ENCODE results near the gene MED15. TPM values are rescaled to one million over a fixed set of nuclear protein-coding genes. Genes with fewer than 3 reads are reported as not detected.

Gene MED15, protein sequence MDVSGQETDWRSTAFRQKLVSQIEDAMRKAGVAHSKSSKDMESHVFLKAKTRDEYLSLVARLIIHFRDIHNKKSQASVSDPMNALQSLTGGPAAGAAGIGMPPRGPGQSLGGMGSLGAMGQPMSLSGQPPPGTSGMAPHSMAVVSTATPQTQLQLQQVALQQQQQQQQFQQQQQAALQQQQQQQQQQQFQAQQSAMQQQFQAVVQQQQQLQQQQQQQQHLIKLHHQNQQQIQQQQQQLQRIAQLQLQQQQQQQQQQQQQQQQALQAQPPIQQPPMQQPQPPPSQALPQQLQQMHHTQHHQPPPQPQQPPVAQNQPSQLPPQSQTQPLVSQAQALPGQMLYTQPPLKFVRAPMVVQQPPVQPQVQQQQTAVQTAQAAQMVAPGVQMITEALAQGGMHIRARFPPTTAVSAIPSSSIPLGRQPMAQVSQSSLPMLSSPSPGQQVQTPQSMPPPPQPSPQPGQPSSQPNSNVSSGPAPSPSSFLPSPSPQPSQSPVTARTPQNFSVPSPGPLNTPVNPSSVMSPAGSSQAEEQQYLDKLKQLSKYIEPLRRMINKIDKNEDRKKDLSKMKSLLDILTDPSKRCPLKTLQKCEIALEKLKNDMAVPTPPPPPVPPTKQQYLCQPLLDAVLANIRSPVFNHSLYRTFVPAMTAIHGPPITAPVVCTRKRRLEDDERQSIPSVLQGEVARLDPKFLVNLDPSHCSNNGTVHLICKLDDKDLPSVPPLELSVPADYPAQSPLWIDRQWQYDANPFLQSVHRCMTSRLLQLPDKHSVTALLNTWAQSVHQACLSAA
- total RNA-seq, result 15.3 TPM
- 10 to 100 TPM; 33.2 to 52.4 (median 42.9) TPM for polyA plus RNA-seq (ENCODE audit: insufficient read depth in 1 of 8, insufficient read length in 8 of 8, low replicate concordance in 1 of 8)
- long read RNA-seq, donor 1, partial matches to known transcripts, result 12 of 14 reads
- long read RNA-seq, donor 1, other reads (novel, unspliced or antisense), result 0 of 14 reads
- long read RNA-seq, donor 2, partial matches to known transcripts, result 0 of 1 reads
- long read RNA-seq, donor 2, other reads (novel, unspliced or antisense), result 0 of 1 reads
- long read RNA-seq, donor 3, partial matches to known transcripts, result 55 of 64 reads
- long read RNA-seq, donor 3, other reads (novel, unspliced or antisense), result 0 of 64 reads
- long read RNA-seq, donor 4, partial matches to known transcripts, result 20 of 23 reads
- long read RNA-seq, donor 4, other reads (novel, unspliced or antisense), result 0 of 23 reads
- long read RNA-seq, donor 5, transcript MED15-202 (17 exons, 3,252 nt), result major isoform, 5 of 92 reads
- long read RNA-seq, donor 5, partial matches to known transcripts, result 85 of 92 reads
- long read RNA-seq, donor 5, other reads (novel, unspliced or antisense), result 0 of 92 reads
- long read RNA-seq, donor 6, partial matches to known transcripts, result 33 of 36 reads
- long read RNA-seq, donor 6, other reads (novel, unspliced or antisense), result 0 of 36 reads
- long read RNA-seq, donor 7, partial matches to known transcripts, result 43 of 45 reads
- long read RNA-seq, donor 7, other reads (novel, unspliced or antisense), result 0 of 45 reads
- long read RNA-seq, donor 8, partial matches to known transcripts, result 37 of 41 reads
- long read RNA-seq, donor 8, other reads (novel, unspliced or antisense), result 0 of 41 reads
- long read RNA-seq, donor 9, partial matches to known transcripts, result 43 of 45 reads
- long read RNA-seq, donor 9, other reads (novel, unspliced or antisense), result 0 of 45 reads
- long read RNA-seq, donor 10, partial matches to known transcripts, result 23 of 25 reads
- long read RNA-seq, donor 10, other reads (novel, unspliced or antisense), result 0 of 25 reads
- long read RNA-seq, donor 11, partial matches to known transcripts, result 35 of 39 reads
- long read RNA-seq, donor 11, other reads (novel, unspliced or antisense), result 0 of 39 reads

DNA sequence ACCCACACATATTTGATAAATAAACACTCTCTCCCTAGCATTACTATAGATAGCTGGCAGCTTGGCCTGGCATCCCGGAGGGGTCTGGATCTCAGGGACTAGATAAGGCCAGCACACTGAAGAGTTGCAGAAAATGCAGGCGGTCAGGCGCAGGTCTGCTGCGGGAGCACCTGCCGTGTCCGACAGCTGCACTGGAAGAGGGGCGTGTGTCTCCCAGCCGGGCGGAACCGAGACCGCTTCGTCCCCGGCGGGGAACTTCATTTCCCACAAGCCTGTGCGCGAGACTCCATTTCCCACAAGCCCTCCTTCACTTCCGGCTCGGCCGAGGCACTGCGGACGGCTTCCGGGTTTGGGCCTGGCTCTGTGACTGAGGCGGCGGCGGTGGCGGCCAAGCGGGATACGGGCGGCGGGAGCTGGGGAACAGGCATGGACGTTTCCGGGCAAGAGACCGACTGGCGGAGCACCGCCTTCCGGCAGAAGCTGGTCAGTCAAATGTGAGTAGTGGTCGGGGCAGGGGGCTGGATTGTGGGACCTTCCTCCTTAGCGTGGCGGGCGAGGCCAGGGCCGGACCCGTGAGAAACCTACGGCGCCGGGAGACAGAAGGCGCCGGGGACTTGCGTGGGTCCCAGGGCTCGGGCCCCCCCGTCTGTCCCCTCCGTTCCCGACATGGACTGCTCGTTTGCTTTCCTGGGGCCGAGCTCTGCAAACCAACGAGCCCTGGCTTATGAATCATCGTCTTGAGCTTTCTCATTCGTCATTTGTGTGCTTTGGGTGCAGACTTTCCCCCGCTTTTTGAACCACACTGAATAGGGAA lies at the start of gene MED15:
MED15 (plus strand) TSS at position 358 of the 814 bp plus-strand sequence; CDS start at position 427, 69 bp downstream.
- Histone ChIP-seq H3K36me3 (ENCODE audit: control insufficient read depth, insufficient read depth, low read length) (peaks cover 6% of the 10 kb centered on the region), H3K27me3 (ENCODE audit: control insufficient read depth, insufficient read depth, low read length) (no peaks in the 10 kb centered on the region), H3K27ac (ENCODE audit: low read length) (peak within 1 kb of the TSS; percentile 97), H3K9me3 (replicated peaks; ENCODE audit: control insufficient read depth, low read depth, low read length) (no peaks in the 10 kb centered on the region), H3K4me1 (ENCODE audit: control insufficient read depth, insufficient read depth, low read length) (peaks cover 29% of the 10 kb centered on the region), H3K4me3 (ENCODE audit: low read length) (peak within 1 kb of the TSS; percentile 95)
- peak; percentile 95 for DNase-seq
- under 1% methylated on average over 55 of the region's 58 CpGs for WGBS (ENCODE audit: insufficient coverage)

DNA sequence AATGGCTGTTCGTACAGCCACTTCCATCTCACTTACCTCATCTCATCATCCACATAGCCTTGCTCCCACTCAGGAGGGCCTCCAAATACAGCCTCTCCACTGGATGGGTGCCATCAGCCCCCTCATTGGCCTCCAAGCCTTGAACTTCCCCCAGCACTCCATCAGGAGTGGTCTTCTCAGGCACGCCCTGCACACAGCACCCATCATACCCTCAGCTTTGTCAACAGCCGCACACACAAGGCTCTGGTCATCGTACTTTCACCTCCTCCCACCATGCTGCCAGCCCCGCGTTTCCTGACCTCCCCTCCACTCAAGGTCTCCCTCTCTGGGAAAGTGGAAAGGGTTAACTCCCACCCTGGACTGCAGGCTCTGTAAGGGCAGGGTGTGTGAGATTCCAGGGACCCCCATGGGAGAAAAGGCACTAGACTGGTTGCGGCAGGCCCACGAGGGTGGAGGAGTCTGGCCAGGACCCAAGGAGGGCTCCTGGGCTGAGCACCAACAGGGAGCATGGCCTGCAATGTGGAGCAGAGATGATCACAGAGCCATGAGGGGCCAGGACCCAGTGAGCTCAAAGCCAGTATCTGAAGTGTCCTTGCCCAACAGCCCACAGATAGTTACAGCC lies 48.8 kb upstream of the MED15 start:
- H3K4me1 ChIP-seq (ENCODE audit: control insufficient read depth, insufficient read depth, low read length), result peaks cover 16% of the 10 kb centered on the region
- DNase-seq, result no peak
- no peaks in the 10 kb centered on the region for H3K27me3 ChIP-seq (ENCODE audit: control insufficient read depth, insufficient read depth, low read length)
- no peak overlapping the region for H3K27ac ChIP-seq (ENCODE audit: low read length)
- H3K4me3 ChIP-seq (ENCODE audit: low read length), result no peak overlapping the region
- H3K9me3 ChIP-seq (replicated peaks; ENCODE audit: control insufficient read depth, low read depth, low read length), result no peaks in the 10 kb centered on the region
- 55% methylated on average over 6 of the region's 8 CpGs for WGBS (ENCODE audit: insufficient coverage)
- peaks cover 55% of the 10 kb centered on the region for H3K36me3 ChIP-seq (ENCODE audit: control insufficient read depth, insufficient read depth, low read length)

- Histone ChIP-seq H3K27me3 (ENCODE audit: control insufficient read depth, insufficient read depth, low read length) (no peaks in the 10 kb centered on the region), H3K27ac (ENCODE audit: low read length) (no peak overlapping the region), H3K4me3 (ENCODE audit: low read length) (no peak overlapping the region), H3K4me1 (ENCODE audit: control insufficient read depth, insufficient read depth, low read length) (peaks cover 21% of the 10 kb centered on the region), H3K36me3 (ENCODE audit: control insufficient read depth, insufficient read depth, low read length) (peaks cover 55% of the 10 kb centered on the region), H3K9me3 (replicated peaks; ENCODE audit: control insufficient read depth, low read depth, low read length) (no peaks in the 10 kb centered on the region)
- no peak for DNase-seq
- 65% methylated on average over 3 of the region's 3 CpGs for WGBS (ENCODE audit: insufficient coverage)
Observed at GRCh38 chr22:20459152-20459542, 48.3 kb upstream of the MED15 start.

- WGBS (ENCODE audit: insufficient coverage), result 89% methylated on average over 4 of the region's 4 CpGs
- Histone ChIP-seq H3K9me3 (replicated peaks; ENCODE audit: control insufficient read depth, low read depth, low read length) (no peaks in the 10 kb centered on the region), H3K4me3 (ENCODE audit: low read length) (no peak overlapping the region), H3K36me3 (ENCODE audit: control insufficient read depth, insufficient read depth, low read length) (peaks cover 62% of the 10 kb centered on the region), H3K27ac (ENCODE audit: low read length) (no peak overlapping the region), H3K4me1 (ENCODE audit: control insufficient read depth, insufficient read depth, low read length) (peaks cover 26% of the 10 kb centered on the region), H3K27me3 (ENCODE audit: control insufficient read depth, insufficient read depth, low read length) (no peaks in the 10 kb centered on the region)
- DNase-seq, result no peak
Observed at GRCh38 chr22:20459862-20460261, 47.5 kb upstream of the MED15 start.

- DNase-seq, result peak; percentile 48
- Histone ChIP-seq H3K27me3 (ENCODE audit: control insufficient read depth, insufficient read depth, low read length) (no peaks in the 10 kb centered on the region), H3K9me3 (replicated peaks; ENCODE audit: control insufficient read depth, low read depth, low read length) (no peaks in the 10 kb centered on the region), H3K4me3 (ENCODE audit: low read length) (no peak overlapping the region), H3K27ac (ENCODE audit: low read length) (peak overlapping the region; percentile 10), H3K4me1 (ENCODE audit: control insufficient read depth, insufficient read depth, low read length) (peaks cover 36% of the 10 kb centered on the region), H3K36me3 (ENCODE audit: control insufficient read depth, insufficient read depth, low read length) (peaks cover 57% of the 10 kb centered on the region)
- WGBS (ENCODE audit: insufficient coverage), result 37% methylated on average over 2 of the region's 2 CpGs
Observed at GRCh38 chr22:20463324-20464095, 43.9 kb upstream of the MED15 start.

GRCh38 chr22:20464096-20464614 lies 43.3 kb upstream of the MED15 start:
- H3K9me3 ChIP-seq (replicated peaks; ENCODE audit: control insufficient read depth, low read depth, low read length), result no peaks in the 10 kb centered on the region
- no peak overlapping the region for H3K4me3 ChIP-seq (ENCODE audit: low read length)
- peaks cover 41% of the 10 kb centered on the region for H3K4me1 ChIP-seq (ENCODE audit: control insufficient read depth, insufficient read depth, low read length)
- H3K36me3 ChIP-seq (ENCODE audit: control insufficient read depth, insufficient read depth, low read length), result peaks cover 52% of the 10 kb centered on the region
- WGBS (ENCODE audit: insufficient coverage), result 87% methylated on average over 8 of the region's 11 CpGs
- DNase-seq, result no peak
- no peaks in the 10 kb centered on the region for H3K27me3 ChIP-seq (ENCODE audit: control insufficient read depth, insufficient read depth, low read length)
- H3K27ac ChIP-seq (ENCODE audit: low read length), result no peak overlapping the region

DNA sequence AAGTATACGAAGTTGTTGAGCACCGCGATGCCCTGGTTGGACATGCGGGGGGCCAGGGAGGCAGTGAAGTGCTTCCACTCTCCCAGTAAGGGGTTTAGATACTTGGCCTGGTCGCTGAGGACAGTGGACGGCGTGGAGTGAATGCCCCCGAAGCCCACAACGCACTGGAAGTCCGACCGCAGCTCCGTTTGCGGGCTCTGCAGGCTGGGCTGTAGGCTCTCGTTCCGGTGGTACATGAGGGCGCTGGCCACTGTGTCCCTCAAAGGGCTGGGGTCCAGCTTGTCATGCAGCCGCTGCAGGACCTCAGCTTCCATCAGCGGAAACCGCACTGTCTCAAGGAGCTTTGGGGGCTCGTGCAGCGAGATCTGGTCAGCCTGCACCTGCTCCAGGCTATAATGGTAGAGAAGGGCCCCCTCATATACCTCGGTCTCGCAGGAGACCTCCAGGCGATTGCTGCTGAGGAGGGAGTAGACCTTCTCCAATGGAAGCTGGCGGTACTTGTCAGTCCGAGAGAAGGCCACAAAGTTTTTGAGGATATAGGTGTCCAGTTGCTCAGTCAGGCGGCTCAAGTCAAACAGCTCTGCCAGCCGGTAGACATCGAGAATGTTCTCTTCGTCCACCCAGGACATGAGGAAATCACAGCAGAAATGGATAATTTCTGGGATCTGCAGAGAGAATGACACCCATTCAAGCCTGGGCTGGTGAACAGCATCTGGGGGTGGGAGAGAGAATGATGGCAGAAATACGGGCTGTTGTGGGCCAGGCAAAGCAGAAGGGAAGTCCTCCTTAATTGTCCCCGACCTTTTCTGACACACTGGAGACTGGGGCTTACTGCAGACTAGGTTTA lies 42.3 kb upstream of the MED15 start:
- peaks cover 45% of the 10 kb centered on the region for H3K4me1 ChIP-seq (ENCODE audit: control insufficient read depth, insufficient read depth, low read length)
- no peak overlapping the region for H3K4me3 ChIP-seq (ENCODE audit: low read length)
- no peak overlapping the region for H3K27ac ChIP-seq (ENCODE audit: low read length)
- no peaks in the 10 kb centered on the region for H3K9me3 ChIP-seq (replicated peaks; ENCODE audit: control insufficient read depth, low read depth, low read length)
- no peak for DNase-seq
- 92% methylated on average over 30 of the region's 32 CpGs for WGBS (ENCODE audit: insufficient coverage)
- H3K27me3 ChIP-seq (ENCODE audit: control insufficient read depth, insufficient read depth, low read length), result no peaks in the 10 kb centered on the region
- H3K36me3 ChIP-seq (ENCODE audit: control insufficient read depth, insufficient read depth, low read length), result peaks cover 49% of the 10 kb centered on the region

All from muscle of leg (tissue), 16 donors.